ENCODE results near the gene IGFBP4. TPM values are rescaled to one million over a fixed set of nuclear protein-coding genes. Genes with fewer than 3 reads are reported as not detected.

IGFBP4 gene
- total and polyA plus RNA-seq, 2 donors (not counting 1 experiment from before 2014, with no cell fraction given): 4.6 to 31.3 TPM

DNA sequence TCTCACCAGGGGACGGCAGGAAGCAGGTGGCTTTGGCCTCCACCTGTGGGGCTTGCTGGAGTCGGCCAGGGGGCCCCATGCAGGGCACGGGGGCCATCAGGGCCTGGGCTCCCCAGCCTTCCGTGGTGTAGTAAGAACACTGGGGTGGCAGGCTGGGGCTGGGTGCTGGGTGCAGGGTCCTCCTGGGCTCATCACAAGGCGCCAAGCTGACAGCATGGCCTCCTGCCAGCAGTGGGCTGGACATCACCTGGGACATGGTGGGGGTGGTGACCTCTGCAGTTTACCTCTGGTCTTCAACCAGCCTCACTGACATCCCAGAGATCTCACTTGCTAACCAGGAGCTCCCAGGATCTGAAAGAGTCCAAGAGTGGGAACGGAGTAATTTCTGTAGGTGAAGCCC lies 52.9 kb downstream of the IGFBP4 start:
- H3K27ac Mint-ChIP-seq: no peak overlapping the region
- peaks cover 0 to 12% (median 0%) of the 10 kb centered on the region in 3 donors for H3K9me3 ChIP-seq (ENCODE audit: control extremely low read depth in 1 of 3, control insufficient read depth in 2 of 3, insufficient read depth in 1 of 3, low read length in 2 of 3)
- no peaks in the 10 kb centered on the region for H3K36me3 ChIP-seq (replicated peaks in 1 of 2; ENCODE audit: control extremely low read depth in 1 of 2, control insufficient read depth in 1 of 2, extremely low read depth in 1 of 2, insufficient read depth in 2 of 2, low read length in 1 of 2)
- ChIA-PET POLR2A (no interaction called here), CTCF (no interaction called here)
- H3K9ac ChIP-seq (ENCODE audit: low read length): no peak overlapping the region
- peaks cover 27% of the 10 kb centered on the region for H3K27me3 Mint-ChIP-seq
- no peak overlapping the region for H3K4me2 ChIP-seq (replicated peaks; ENCODE audit: low read depth, low read length, poor library complexity, severe bottlenecking)
- no peak for TF ChIP-seq CTCF (IDR thresholded peaks at IDR 0.05)
- no peak for TF ChIP-seq EZH2 (IDR thresholded peaks at IDR 0.05; ENCODE audit: borderline replicate concordance, insufficient read depth, low read depth, low read length, poor library complexity, severe bottlenecking)
- H2AFZ ChIP-seq (ENCODE audit: insufficient read depth, low read depth, low read length, poor library complexity, severe bottlenecking): no peak overlapping the region
- H3K9me3 Mint-ChIP-seq (ENCODE audit: insufficient read depth): no peaks in the 10 kb centered on the region
- H3K4me3 ChIP-seq (ENCODE audit: control extremely low read depth in 1 of 5, extremely low read depth in 1 of 5, insufficient read depth in 1 of 5, low read depth in 2 of 5, low read length in 4 of 5): no peak overlapping the region
- no peak overlapping the region for H3K27ac ChIP-seq (ENCODE audit: low read length in 2 of 2)
- DNase-seq (no peak), ATAC-seq (ENCODE audit: low read depth) (no peak)
- intact Hi-C loops (cut with micrococcal nuclease): no loop called here
- H3K4me3 Mint-ChIP-seq: no peak overlapping the region
- H4K20me1 ChIP-seq (ENCODE audit: control insufficient read depth, insufficient read depth, low read length, poor library complexity, severe bottlenecking): no peaks in the 10 kb centered on the region
- peaks cover 6% of the 10 kb centered on the region for H3K4me1 Mint-ChIP-seq
- H3K4me1 ChIP-seq (ENCODE audit: control insufficient read depth in 2 of 2, insufficient read depth in 2 of 2, low read length in 2 of 2): peaks cover 10 to 14% of the 10 kb centered on the region in 2 donors
- H3K79me2 ChIP-seq (ENCODE audit: control insufficient read depth, insufficient read depth, low read length): no peaks in the 10 kb centered on the region
- WGBS (ENCODE audit: insufficient coverage): 81% methylated on average over 3 of the region's 6 CpGs
- H3K27me3 ChIP-seq (replicated peaks in 1 of 4; ENCODE audit: control extremely low read depth in 1 of 4, control insufficient read depth in 3 of 4, insufficient read depth in 4 of 4, low read length in 3 of 4): peaks cover 0 to 23% (median 10%) of the 10 kb centered on the region in 4 experiments

DNA sequence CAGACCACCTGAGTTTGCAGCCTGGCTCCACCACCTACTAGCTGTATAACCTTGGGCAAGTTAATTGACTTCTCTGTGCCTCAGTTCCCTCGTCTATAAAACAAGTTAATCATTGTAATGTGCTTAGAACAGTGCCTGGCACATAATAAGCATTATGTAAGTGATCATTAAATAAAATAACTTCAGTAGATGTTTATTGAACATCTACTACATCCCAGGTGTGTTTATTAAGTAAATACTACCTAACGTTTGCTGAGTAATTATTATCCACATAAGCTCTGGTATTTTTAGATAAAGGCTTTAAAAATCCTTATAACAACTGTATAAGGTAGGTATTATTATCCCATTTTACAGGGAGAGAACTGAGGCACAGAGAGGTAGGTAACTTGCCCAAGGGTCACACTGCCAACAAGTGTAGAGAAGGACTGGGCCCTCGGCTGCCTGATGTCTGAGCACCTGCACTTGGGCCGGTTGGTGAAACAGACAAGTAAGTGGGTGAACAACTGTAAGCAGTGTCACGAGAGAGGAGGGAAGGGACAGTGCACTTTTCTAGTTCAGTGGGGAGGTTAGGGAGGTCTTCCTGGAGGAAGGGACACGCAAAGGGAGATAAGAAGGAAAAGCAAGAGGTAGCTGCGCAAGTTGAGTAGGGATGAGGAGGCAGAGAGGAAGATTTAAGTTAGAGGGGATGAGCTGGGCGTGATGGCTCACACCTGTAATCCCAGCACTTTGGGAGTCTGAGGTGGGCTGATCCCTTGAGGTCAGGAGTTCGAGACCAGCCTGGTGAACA lies 53.6 kb downstream of the IGFBP4 start:
- Histone ChIP-seq H3K9me3 (ENCODE audit: control extremely low read depth in 1 of 3, control insufficient read depth in 2 of 3, insufficient read depth in 1 of 3, low read length in 2 of 3) (peaks cover 0 to 12% (median 0%) of the 10 kb centered on the region in 3 donors), H3K27me3 (replicated peaks in 1 of 4; ENCODE audit: control extremely low read depth in 1 of 4, control insufficient read depth in 3 of 4, insufficient read depth in 4 of 4, low read length in 3 of 4) (peaks cover 0 to 23% (median 10%) of the 10 kb centered on the region in 4 experiments), H2AFZ (ENCODE audit: insufficient read depth, low read depth, low read length, poor library complexity, severe bottlenecking) (no peak overlapping the region), H3K4me1 (ENCODE audit: control insufficient read depth in 2 of 2, insufficient read depth in 2 of 2, low read length in 2 of 2) (peaks cover 7 to 8% of the 10 kb centered on the region in 2 donors), H3K4me2 (replicated peaks; ENCODE audit: low read depth, low read length, poor library complexity, severe bottlenecking) (no peak overlapping the region), H3K4me3 (ENCODE audit: control extremely low read depth in 1 of 5, extremely low read depth in 1 of 5, insufficient read depth in 1 of 5, low read depth in 2 of 5, low read length in 4 of 5) (no peak overlapping the region), H3K9ac (ENCODE audit: low read length) (no peak overlapping the region), H3K36me3 (replicated peaks in 1 of 2; ENCODE audit: control extremely low read depth in 1 of 2, control insufficient read depth in 1 of 2, extremely low read depth in 1 of 2, insufficient read depth in 2 of 2, low read length in 1 of 2) (no peaks in the 10 kb centered on the region), H3K79me2 (ENCODE audit: control insufficient read depth, insufficient read depth, low read length) (no peaks in the 10 kb centered on the region), H3K27ac (ENCODE audit: low read length in 2 of 2) (no peak overlapping the region), H4K20me1 (ENCODE audit: control insufficient read depth, insufficient read depth, low read length, poor library complexity, severe bottlenecking) (no peaks in the 10 kb centered on the region)
- H3K4me1 Mint-ChIP-seq: peaks cover 4% of the 10 kb centered on the region
- H3K27ac Mint-ChIP-seq: no peak overlapping the region
- POLR2A ChIA-PET: interaction anchor here (0.7 kb wide), 1 partner anchor 25 kb away, joined by 5 read pairs; no protein-coding TSS in a partner anchor
- WGBS (ENCODE audit: insufficient coverage): 90% methylated on average over 4 of the region's 9 CpGs
- CTCF ChIA-PET: interaction anchor here (1.0 to 1.5 kb wide), 2 partner anchors 21 to 197 kb away, joined by 3 read pairs; no protein-coding TSS in a partner anchor
- ATAC-seq (ENCODE audit: low read depth) (no peak), DNase-seq (no peak)
- intact Hi-C loops (cut with micrococcal nuclease): no loop called here
- no peak for TF ChIP-seq EZH2 (IDR thresholded peaks at IDR 0.05; ENCODE audit: borderline replicate concordance, insufficient read depth, low read depth, low read length, poor library complexity, severe bottlenecking)
- TF ChIP-seq CTCF (IDR thresholded peaks at IDR 0.05): no peak
- peaks cover 27% of the 10 kb centered on the region for H3K27me3 Mint-ChIP-seq
- H3K4me3 Mint-ChIP-seq: no peak overlapping the region
- H3K9me3 Mint-ChIP-seq (ENCODE audit: insufficient read depth): no peaks in the 10 kb centered on the region
